Neural cell (in vitro differentiated cells): ENCODE results near the gene GNG7. TPM values are rescaled to one million over a fixed set of nuclear protein-coding genes. Genes with fewer than 3 reads are reported as not detected.

ENCODE experiments used
- H2AFZ ChIP-seq: fragments of 200-600, 300-800 bp; sonication (generic), shearing (Covaris generic); 2 replicates; pipeline ENCODE4 v1.6.0; 2014; ENCODE audit warnings: low read depth, mild to moderate bottlenecking, antibody characterized with exemption, low read length, moderate library complexity
- H3F3A ChIP-seq: fragments of 200-600 bp; shearing (Covaris generic); 2 replicates; pipeline ENCODE4 v1.6.1; 2016; ENCODE audit warnings: mild to moderate bottlenecking, moderate library complexity, mixed read lengths, antibody characterized with exemption, low read length; ENCODE audit not compliant: insufficient read depth, poor library complexity, severe bottlenecking
- H3K27ac ChIP-seq: fragments of 200-600, 300-800 bp; sonication (generic), shearing (Covaris generic); 2 replicates; pipeline ENCODE4 v1.5.1; 2014; ENCODE audit warnings: mild to moderate bottlenecking, low read length, moderate library complexity
- H3K27me3 ChIP-seq: fragments of 300-800, 200-600 bp; sonication (generic), shearing (Covaris generic); 2 replicates; pipeline ENCODE4 v1.6.0; 2014; ENCODE audit warnings: mild to moderate bottlenecking, low read depth, low read length, moderate library complexity; ENCODE audit not compliant: insufficient read depth
- H3K36me3 ChIP-seq: fragments of 300-800, 200-600 bp; sonication (generic), shearing (Covaris generic); 2 replicates; pipeline ENCODE4 v1.5.1; 2014; ENCODE audit warnings: mild to moderate bottlenecking, antibody characterized with exemption, low read length, moderate library complexity; ENCODE audit not compliant: insufficient read depth
- H3K4me2 ChIP-seq: fragments of 300-800, 200-600 bp; sonication (generic), shearing (Covaris generic); 2 replicates; pipeline ENCODE4 v1.6.0; 2014; ENCODE audit warnings: mild to moderate bottlenecking, low read length
- H3K4me3 ChIP-seq: fragments of 300-800, 200-600 bp; sonication (generic), shearing (Covaris generic); 2 replicates; pipeline ENCODE4 v1.5.1; 2014; ENCODE audit warnings: mild to moderate bottlenecking, low read length, moderate library complexity
- H3K79me2 ChIP-seq: fragments of 200-600 bp; shearing (Covaris generic); replicated peaks from 2 replicates; pipeline ENCODE4 v1.6.0; 2014; ENCODE audit warnings: mild to moderate bottlenecking, low read length, moderate library complexity; ENCODE audit not compliant: insufficient read depth
- H3K9ac ChIP-seq: fragments of 300-800, 200-600 bp; sonication (generic), shearing (Covaris generic); 2 replicates; pipeline ENCODE4 v1.6.1; 2016; ENCODE audit warnings: mild to moderate bottlenecking, low read length, mixed read lengths
- H3K9me2 ChIP-seq: fragments of 200-600 bp; shearing (Covaris generic); 2 replicates; pipeline ENCODE4 v1.6.1; 2016; ENCODE audit warnings: mild to moderate bottlenecking, low read length, mixed read lengths; ENCODE audit not compliant: insufficient read depth
- H3K9me3 ChIP-seq: fragments of 200-600, 300-800 bp; sonication (generic), shearing (Covaris generic); 2 replicates; pipeline ENCODE4 v1.6.1; 2016; ENCODE audit warnings: mild to moderate bottlenecking, mixed run types, low read length, moderate library complexity, mixed read lengths
- H4K20me1 ChIP-seq: fragments of 200-600 bp; shearing (Covaris generic); 2 replicates; pipeline ENCODE4 v1.6.1; 2016; ENCODE audit warnings: mild to moderate bottlenecking, mixed run types; ENCODE audit not compliant: insufficient read depth
- CTCF ChIP-seq: fragments of 450-650 bp; IDR thresholded peaks from 2 replicates; pipeline ENCODE4 v1.5.1; 2014; ENCODE audit warnings: antibody characterized with exemption, mild to moderate bottlenecking, moderate library complexity; ENCODE audit not compliant: poor library complexity, severe bottlenecking
- EP300 ChIP-seq: fragments of 450-650 bp; conservative IDR thresholded peaks from 2 replicates; pipeline ENCODE4 v1.6.1; 2014; ENCODE audit warnings: antibody characterized with exemption, mild to moderate bottlenecking, moderate library complexity; ENCODE audit not compliant: poor library complexity, severe bottlenecking
- EZH2 ChIP-seq: fragments of 200-600, 300-800 bp; shearing (Covaris generic), sonication (generic); IDR thresholded peaks from 2 replicates; pipeline ENCODE4 v1.6.1; 2014; ENCODE audit warnings: antibody characterized with exemption, low read length, borderline replicate concordance, mild to moderate bottlenecking; ENCODE audit not compliant: insufficient read depth, poor library complexity, severe bottlenecking
- MXI1 ChIP-seq: fragments of 450-650 bp; conservative IDR thresholded peaks from 2 replicates; pipeline ENCODE4 v1.6.1; 2014; ENCODE audit warnings: antibody characterized with exemption, mild to moderate bottlenecking; ENCODE audit not compliant: poor library complexity, severe bottlenecking
- POLR2AphosphoS5 ChIP-seq: IDR thresholded peaks from 2 replicates; pipeline ENCODE4 v1.6.1; 2012
- RAD21 ChIP-seq: fragments of 450-650 bp; conservative IDR thresholded peaks from 2 replicates; pipeline ENCODE4 v1.6.1; 2014; ENCODE audit warnings: antibody characterized with exemption, mild to moderate bottlenecking, moderate library complexity
- SMC3 ChIP-seq: fragments of 450-650 bp; conservative IDR thresholded peaks from 2 replicates; pipeline ENCODE4 v1.6.1; 2014; ENCODE audit warnings: antibody characterized with exemption, mild to moderate bottlenecking, moderate library complexity; ENCODE audit not compliant: poor library complexity
- TAF1 ChIP-seq: IDR thresholded peaks from 2 replicates; pipeline ENCODE4 v1.6.1; 2012; ENCODE audit warnings: low read depth
- polyA plus RNA-seq: library from polyadenylated mRNA; depleted of rRNA; stranded (reverse); fragments of >200 nt; gene quantifications from 2 replicates; pipeline ENCODE4 v1.2.3, GENCODE V29; 2014
- TF ChIP-seq, protein P1 (sequence below): IDR thresholded peaks from 2 replicates; pipeline ENCODE4 v1.6.1; 2012; ENCODE audit warnings: borderline replicate concordance

The GNG7 gene
- polyA plus RNA-seq, 1 donor from 2014 or later: 3.0 TPM

DNA sequence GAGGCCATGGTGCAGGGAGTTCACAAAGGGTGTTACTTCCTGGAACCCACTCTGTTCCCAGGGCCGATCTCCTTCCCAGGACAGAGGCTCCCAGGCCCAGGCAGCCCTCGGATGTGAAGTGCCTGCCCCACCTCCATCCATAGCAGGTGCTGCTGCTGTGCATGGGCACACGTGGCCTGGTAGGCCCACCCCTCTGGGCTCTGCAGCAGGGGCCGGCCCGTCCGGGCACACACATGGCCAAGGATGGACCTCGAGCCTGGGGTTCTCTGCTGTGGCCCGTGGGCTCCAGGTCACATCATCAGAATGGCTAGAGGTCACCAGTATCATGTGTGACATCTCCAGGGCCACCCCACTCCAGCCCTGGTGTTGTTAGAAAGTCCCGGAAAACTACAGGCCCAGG lies 154.8 kb downstream of the GNG7 start:
- no peak overlapping the region for H3K27ac ChIP-seq
- TF ChIP-seq SMC3 (no peak), MXI1 (no peak), EP300 (no peak), EZH2 (no peak), POLR2AphosphoS5 (no peak), CTCF (no peak), TAF1 (no peak), RAD21 (no peak)
- TF ChIP-seq, protein P1, sequence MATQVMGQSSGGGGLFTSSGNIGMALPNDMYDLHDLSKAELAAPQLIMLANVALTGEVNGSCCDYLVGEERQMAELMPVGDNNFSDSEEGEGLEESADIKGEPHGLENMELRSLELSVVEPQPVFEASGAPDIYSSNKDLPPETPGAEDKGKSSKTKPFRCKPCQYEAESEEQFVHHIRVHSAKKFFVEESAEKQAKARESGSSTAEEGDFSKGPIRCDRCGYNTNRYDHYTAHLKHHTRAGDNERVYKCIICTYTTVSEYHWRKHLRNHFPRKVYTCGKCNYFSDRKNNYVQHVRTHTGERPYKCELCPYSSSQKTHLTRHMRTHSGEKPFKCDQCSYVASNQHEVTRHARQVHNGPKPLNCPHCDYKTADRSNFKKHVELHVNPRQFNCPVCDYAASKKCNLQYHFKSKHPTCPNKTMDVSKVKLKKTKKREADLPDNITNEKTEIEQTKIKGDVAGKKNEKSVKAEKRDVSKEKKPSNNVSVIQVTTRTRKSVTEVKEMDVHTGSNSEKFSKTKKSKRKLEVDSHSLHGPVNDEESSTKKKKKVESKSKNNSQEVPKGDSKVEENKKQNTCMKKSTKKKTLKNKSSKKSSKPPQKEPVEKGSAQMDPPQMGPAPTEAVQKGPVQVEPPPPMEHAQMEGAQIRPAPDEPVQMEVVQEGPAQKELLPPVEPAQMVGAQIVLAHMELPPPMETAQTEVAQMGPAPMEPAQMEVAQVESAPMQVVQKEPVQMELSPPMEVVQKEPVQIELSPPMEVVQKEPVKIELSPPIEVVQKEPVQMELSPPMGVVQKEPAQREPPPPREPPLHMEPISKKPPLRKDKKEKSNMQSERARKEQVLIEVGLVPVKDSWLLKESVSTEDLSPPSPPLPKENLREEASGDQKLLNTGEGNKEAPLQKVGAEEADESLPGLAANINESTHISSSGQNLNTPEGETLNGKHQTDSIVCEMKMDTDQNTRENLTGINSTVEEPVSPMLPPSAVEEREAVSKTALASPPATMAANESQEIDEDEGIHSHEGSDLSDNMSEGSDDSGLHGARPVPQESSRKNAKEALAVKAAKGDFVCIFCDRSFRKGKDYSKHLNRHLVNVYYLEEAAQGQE: no peak

DNA sequence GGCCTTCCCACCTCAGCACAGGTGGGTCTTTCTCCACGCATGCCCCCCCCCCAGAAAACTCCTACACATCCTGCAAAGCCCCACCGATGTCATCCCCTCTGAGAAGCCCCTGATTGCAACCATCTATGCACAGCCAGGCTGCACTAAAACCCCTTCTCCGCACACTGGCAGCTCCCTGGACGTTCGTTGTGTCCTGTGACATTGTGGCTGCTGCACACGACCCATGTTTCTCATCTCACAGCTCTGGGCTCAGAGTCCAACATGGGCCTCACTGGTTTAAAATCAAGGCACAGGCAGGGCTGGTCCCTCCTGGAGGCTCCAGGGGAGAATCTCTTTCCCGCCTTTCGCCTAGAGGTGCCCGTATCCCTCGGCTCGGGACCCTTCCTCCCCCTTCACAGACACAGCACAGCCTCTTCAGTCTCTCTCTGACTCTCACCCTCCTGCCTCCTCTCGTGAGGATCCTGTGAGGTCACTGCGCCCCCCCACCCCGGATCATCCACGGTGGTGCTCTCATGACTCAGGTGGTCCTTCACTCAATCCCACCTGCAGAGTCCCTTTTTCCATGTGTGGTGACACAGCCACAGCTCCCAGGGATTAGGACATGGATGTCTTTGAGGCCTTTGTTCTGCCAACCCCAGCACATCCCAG lies 155.3 kb downstream of the GNG7 start:
- Histone ChIP-seq H3K27ac (peak overlapping the region; percentile 69), H3K79me2 (no peaks in the 10 kb centered on the region), H3K9me2 (no peaks in the 10 kb centered on the region), H2AFZ (peak overlapping the region; percentile 60), H3K4me2 (no peak overlapping the region), H3K36me3 (no peaks in the 10 kb centered on the region), H3F3A (no peaks in the 10 kb centered on the region), H4K20me1 (no peaks in the 10 kb centered on the region), H3K9ac (peak overlapping the region; percentile 66), H3K4me3 (no peak overlapping the region), H3K9me3 (no peaks in the 10 kb centered on the region), H3K27me3 (no peaks in the 10 kb centered on the region)
- TF ChIP-seq CTCF (no peak), POLR2AphosphoS5 (no peak), EZH2 (no peak), SMC3 (no peak), MXI1 (no peak), TAF1 (no peak), RAD21 (no peak), EP300 (no peak)
- TF ChIP-seq, protein P1: no peak

More for the DNA sequence above, 154.8 kb downstream of the GNG7 start:
- no peaks in the 10 kb centered on the region for H4K20me1 ChIP-seq
- peaks cover under 1% of the 10 kb centered on the region for H3F3A ChIP-seq
- no peak overlapping the region for H2AFZ ChIP-seq
- no peak overlapping the region for H3K4me3 ChIP-seq
- no peak overlapping the region for H3K9ac ChIP-seq
- no peaks in the 10 kb centered on the region for H3K9me3 ChIP-seq
- H3K9me2 ChIP-seq: no peaks in the 10 kb centered on the region
- no peaks in the 10 kb centered on the region for H3K79me2 ChIP-seq
- no peaks in the 10 kb centered on the region for H3K36me3 ChIP-seq
- no peak overlapping the region for H3K4me2 ChIP-seq
- H3K27me3 ChIP-seq: no peaks in the 10 kb centered on the region
